Activated naive CD4-positive, alpha-beta T cell treated with anti-CD3 and anti-CD28 coated beads, Interleukin-2, amount 10 ng/mL, durations not matched to agents 5 hours and 36 hours (primary cell): ENCODE data around the gene PLEKHO1. TPM values are rescaled to one million over a fixed set of nuclear protein-coding genes. Genes with fewer than 3 reads are reported as not detected.

Experiments
- total RNA-seq, 2 experiments: library from RNA; stranded (reverse); gene quantifications; one replicate each; pipeline ENCODE4 v1.2.3, GENCODE V29; 2021

The PLEKHO1 gene
- 10 to 100 TPM; 85.3 to 88.4 TPM for total RNA-seq

GRCh38 chr1:150149271-150150132 lies at the start of gene PLEKHO1:
PLEKHO1 (plus strand) TSS chr1:150149916; CDS start chr1:150150258, 342 bp downstream.

Other genes with a start within 250 kb of the PLEKHO1 start
- 10 to 100 TPM; 17.3 to 17.7 TPM for gene SV2A, start 232.1 kb upstream of the PLEKHO1 start, total RNA-seq
- 10 to 100 TPM; 79.3 to 80.9 TPM for gene SF3B4, start 222.1 kb upstream of the PLEKHO1 start, total RNA-seq
- gene MTMR11, start 213.0 kb upstream of the PLEKHO1 start, total RNA-seq, result 1 to 10 TPM; 7.2 to 9.4 TPM
- gene OTUD7B, start 139.2 kb upstream of the PLEKHO1 start, total RNA-seq, result 1 to 10 TPM; 8.5 to 9.4 TPM
- 10 to 100 TPM; 30.5 to 32.6 TPM for gene VPS45, start 82.1 kb upstream of the PLEKHO1 start, total RNA-seq
- gene ANP32E, start 86.2 kb downstream of the PLEKHO1 start, total RNA-seq, result 100 to 1,000 TPM; 123 to 127 TPM
- gene CA14, start 107.9 kb downstream of the PLEKHO1 start, total RNA-seq, result not detected
- gene APH1A, start 119.1 kb downstream of the PLEKHO1 start, total RNA-seq, result 100 to 1,000 TPM; 140 to 146 TPM
- 1 to 10 TPM; 5.7 to 6.9 TPM for gene C1orf54, start 122.9 kb downstream of the PLEKHO1 start, total RNA-seq
- gene CIART, start 132.6 kb downstream of the PLEKHO1 start, total RNA-seq, result 1 to 10 TPM; 3.0 to 4.3 TPM
- gene MRPS21, start 143.9 kb downstream of the PLEKHO1 start, total RNA-seq, result 10 to 100 TPM; 69.0 to 72.1 TPM
- 10 to 100 TPM; 71.7 to 73.8 TPM for gene PRPF3, start 171.6 kb downstream of the PLEKHO1 start, total RNA-seq
- 10 to 100 TPM; 38.3 to 39.3 TPM for gene RPRD2, start 214.2 kb downstream of the PLEKHO1 start, total RNA-seq